Neuron (in vitro differentiated cells): ENCODE results near the gene TBC1D2B.

ENCODE experiments used
- H2AFZ ChIP-seq: one replicate; pipeline ENCODE4 v1.6.1; 2013; ENCODE audit warnings: low read depth, mild to moderate bottlenecking, inconsistent platforms, low read length, moderate library complexity
- H3K27me3 ChIP-seq: one replicate; pipeline ENCODE4 v1.6.1; 2013; ENCODE audit warnings: low read length; ENCODE audit not compliant: insufficient read depth
- H3K36me3 ChIP-seq: one replicate; pipeline ENCODE4 v1.6.1; 2013; ENCODE audit warnings: low read length; ENCODE audit not compliant: insufficient read depth
- H3K4me1 ChIP-seq: one replicate; pipeline ENCODE4 v1.6.1; 2013; ENCODE audit warnings: low read length; ENCODE audit not compliant: insufficient read depth
- H3K4me3 ChIP-seq: 2 replicates; pipeline ENCODE4 v1.5.1; 2013; ENCODE audit warnings: mild to moderate bottlenecking, low read length, moderate library complexity
- H3K9me3 ChIP-seq: one replicate; pipeline ENCODE4 v1.6.1; 2013; ENCODE audit warnings: low read length

The TBC1D2B gene

DNA sequence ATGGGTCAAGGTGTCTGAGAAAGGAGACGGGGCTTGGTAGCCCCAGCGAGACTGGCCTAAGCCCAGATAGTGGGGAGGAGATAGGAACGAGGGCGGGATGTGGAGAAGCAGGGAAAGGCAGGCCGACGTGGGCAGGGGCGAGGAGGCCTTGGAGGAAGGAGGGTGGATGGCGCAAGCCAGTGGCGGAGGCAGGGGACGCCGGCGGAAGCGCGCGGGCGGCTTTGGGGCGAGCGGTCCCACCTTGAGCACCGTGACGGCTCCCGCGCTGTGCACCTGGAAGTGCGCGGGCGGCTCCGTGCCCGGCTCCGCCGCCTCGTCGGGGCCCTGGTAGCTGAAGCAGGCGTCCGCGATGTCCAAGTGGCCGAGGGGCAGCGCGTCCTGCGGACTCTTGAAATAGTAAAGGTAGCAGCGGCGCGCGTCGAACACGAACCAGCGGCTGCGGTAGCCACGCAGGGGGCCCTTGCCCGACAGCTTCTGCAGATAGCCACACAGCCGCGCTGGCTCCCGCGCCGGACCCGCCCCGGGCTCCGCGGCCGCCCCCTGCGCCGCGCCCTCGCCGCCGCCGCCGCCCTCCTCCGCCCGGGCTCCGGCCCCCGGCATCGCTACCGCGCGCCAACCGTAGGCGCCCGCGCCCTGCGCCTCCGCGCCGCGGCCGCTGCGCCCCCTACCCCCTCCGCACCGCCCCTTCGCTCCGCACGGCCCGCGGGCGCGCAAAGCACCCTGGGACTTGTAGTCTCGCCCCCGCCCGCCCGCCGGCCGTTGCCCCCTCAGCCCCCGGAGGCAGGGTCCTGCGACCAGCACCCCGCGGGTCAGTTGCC is at the start of gene TBC1D2B:
TBC1D2B (minus strand) TSS at position 659 of the 818 bp plus-strand sequence; CDS start at position 600, 59 bp downstream.
- peaks cover 7% of the 10 kb centered on the region for H3K4me1 ChIP-seq
- no peaks in the 10 kb centered on the region for H3K36me3 ChIP-seq
- H2AFZ ChIP-seq: peak within 1 kb of the TSS; percentile 93
- H3K4me3 ChIP-seq: peak within 1 kb of the TSS; percentile 81
- no peaks in the 10 kb centered on the region for H3K9me3 ChIP-seq
- peaks cover 7% of the 10 kb centered on the region for H3K27me3 ChIP-seq

- Histone ChIP-seq H2AFZ (no peak overlapping the region), H3K9me3 (no peaks in the 10 kb centered on the region), H3K4me1 (no peaks in the 10 kb centered on the region), H3K27me3 (no peaks in the 10 kb centered on the region), H3K36me3 (no peaks in the 10 kb centered on the region), H3K4me3 (no peak overlapping the region)
Observed at GRCh38 chr15:78125267-78125666, 47.8 kb upstream of the TBC1D2B start.

GRCh38 chr15:78120523-78120922 is 43.0 kb upstream of the TBC1D2B start:
- Histone ChIP-seq H3K36me3 (no peaks in the 10 kb centered on the region), H3K4me1 (peaks cover 2% of the 10 kb centered on the region)

GRCh38 chr15:78112551-78112950 is 35.0 kb upstream of the TBC1D2B start:
- Histone ChIP-seq H3K36me3 (no peaks in the 10 kb centered on the region), H3K4me3 (no peak overlapping the region), H3K9me3 (no peaks in the 10 kb centered on the region), H2AFZ (no peak overlapping the region), H3K27me3 (no peaks in the 10 kb centered on the region), H3K4me1 (peaks cover 3% of the 10 kb centered on the region)

More at GRCh38 chr15:78120523-78120922, 43.0 kb upstream of the TBC1D2B start:
- no peak overlapping the region for H2AFZ ChIP-seq
- H3K27me3 ChIP-seq: no peaks in the 10 kb centered on the region
- no peaks in the 10 kb centered on the region for H3K9me3 ChIP-seq
- H3K4me3 ChIP-seq: no peak overlapping the region

DNA sequence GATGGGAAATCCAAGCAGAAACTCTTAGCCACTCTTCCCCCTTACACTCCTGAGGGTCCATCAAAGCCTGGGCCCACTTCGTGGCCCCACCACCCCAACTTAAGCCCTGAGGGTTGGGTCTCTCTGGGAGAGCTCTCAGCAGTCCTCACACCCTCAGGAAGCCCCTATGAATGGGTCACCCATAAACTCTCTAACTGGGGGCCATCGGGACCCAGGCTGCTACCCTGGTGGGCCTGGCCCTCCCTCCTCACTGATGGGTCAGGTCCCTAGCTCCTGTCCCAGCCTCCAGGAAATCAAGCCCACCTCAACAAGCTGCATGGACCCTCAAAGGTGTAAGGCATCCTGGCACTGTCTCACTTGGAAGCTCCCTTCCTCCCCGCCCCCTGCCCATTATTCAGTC is 34.3 kb upstream of the TBC1D2B start:
- no peak overlapping the region for H2AFZ ChIP-seq
- no peaks in the 10 kb centered on the region for H3K36me3 ChIP-seq
- no peaks in the 10 kb centered on the region for H3K27me3 ChIP-seq
- H3K4me3 ChIP-seq: no peak overlapping the region
- H3K4me1 ChIP-seq: peaks cover 2% of the 10 kb centered on the region
- H3K9me3 ChIP-seq: no peaks in the 10 kb centered on the region

GRCh38 chr15:78110916-78111475 is 33.5 kb upstream of the TBC1D2B start:
- peaks cover 2% of the 10 kb centered on the region for H3K4me1 ChIP-seq
- no peak overlapping the region for H2AFZ ChIP-seq
- no peak overlapping the region for H3K4me3 ChIP-seq
- H3K9me3 ChIP-seq: no peaks in the 10 kb centered on the region
- no peaks in the 10 kb centered on the region for H3K36me3 ChIP-seq
- H3K27me3 ChIP-seq: no peaks in the 10 kb centered on the region

DNA sequence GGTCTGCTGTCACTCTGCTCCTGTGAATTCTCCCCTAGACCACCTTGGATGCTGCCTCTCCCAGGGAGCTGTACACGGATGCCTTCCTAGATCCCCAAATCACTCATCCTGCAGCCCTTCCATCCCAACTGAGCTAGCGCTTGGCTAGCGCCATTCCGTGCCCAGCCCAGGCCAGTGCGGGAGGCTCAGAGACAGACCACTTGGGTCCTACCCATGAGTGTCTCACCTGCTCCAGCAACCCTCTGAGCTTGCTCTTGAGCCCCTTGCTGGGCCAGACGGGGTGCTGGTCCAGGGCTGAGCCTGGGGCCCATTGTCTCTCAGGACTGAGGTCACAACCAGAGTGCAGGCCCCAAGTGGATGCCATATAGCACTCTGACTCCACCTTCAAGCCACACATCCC is 32.6 kb upstream of the TBC1D2B start:
- no peak overlapping the region for H2AFZ ChIP-seq
- H3K4me1 ChIP-seq: peaks cover 2% of the 10 kb centered on the region
- no peaks in the 10 kb centered on the region for H3K36me3 ChIP-seq
- no peaks in the 10 kb centered on the region for H3K9me3 ChIP-seq
- H3K27me3 ChIP-seq: no peaks in the 10 kb centered on the region
- H3K4me3 ChIP-seq: no peak overlapping the region

DNA sequence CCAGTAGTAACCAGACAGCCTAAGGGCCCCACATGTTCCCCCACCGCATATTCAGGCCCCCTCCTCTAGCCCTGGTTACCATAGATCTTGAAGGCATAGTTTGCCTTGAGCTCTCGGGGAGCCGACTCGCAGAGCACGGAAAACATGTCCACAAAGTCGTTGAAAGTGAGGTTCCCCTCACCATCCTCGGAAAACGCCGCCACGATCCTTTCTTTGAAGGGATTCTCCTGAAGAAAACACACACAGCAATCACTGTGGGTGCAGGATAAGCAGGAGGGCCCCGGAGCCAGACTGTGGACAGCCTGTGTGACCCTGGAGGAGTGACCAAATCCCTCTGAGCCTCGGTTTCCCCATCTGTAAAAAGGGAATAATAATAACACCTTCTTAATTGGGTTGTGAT is 31.6 kb upstream of the TBC1D2B start:
- Histone ChIP-seq H2AFZ (no peak overlapping the region), H3K4me3 (no peak overlapping the region), H3K9me3 (no peaks in the 10 kb centered on the region), H3K4me1 (peaks cover 2% of the 10 kb centered on the region), H3K27me3 (no peaks in the 10 kb centered on the region), H3K36me3 (no peaks in the 10 kb centered on the region)

GRCh38 chr15:78108300-78109084 is 31.0 kb upstream of the TBC1D2B start:
- H3K4me1 ChIP-seq: no peaks in the 10 kb centered on the region
- H3K4me3 ChIP-seq: no peak overlapping the region
- H3K27me3 ChIP-seq: no peaks in the 10 kb centered on the region
- H2AFZ ChIP-seq: no peak overlapping the region
- no peaks in the 10 kb centered on the region for H3K36me3 ChIP-seq
- H3K9me3 ChIP-seq: no peaks in the 10 kb centered on the region

DNA sequence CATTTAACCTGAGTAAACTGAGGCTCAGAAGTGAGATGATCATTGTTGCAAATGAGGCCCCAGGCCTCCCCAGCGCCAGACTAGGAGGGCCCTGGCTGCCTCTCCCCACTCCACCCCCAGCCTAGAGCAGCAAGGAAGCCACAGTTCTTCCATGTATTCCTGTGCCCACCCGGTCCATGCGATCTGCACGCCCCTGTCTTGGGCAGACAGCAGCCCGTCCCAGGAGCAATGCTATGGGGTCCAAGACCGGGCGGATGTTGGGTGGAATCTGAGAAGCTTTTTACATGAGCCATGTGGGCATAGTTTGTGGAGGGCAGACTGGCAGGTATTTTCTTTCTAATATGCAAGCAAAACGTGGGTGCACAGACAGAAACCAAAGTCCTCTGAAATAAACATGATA is 30.0 kb upstream of the TBC1D2B start:
- Histone ChIP-seq H3K36me3 (no peaks in the 10 kb centered on the region), H3K4me3 (no peak overlapping the region), H3K27me3 (no peaks in the 10 kb centered on the region), H3K9me3 (no peaks in the 10 kb centered on the region), H3K4me1 (no peaks in the 10 kb centered on the region), H2AFZ (no peak overlapping the region)

DNA sequence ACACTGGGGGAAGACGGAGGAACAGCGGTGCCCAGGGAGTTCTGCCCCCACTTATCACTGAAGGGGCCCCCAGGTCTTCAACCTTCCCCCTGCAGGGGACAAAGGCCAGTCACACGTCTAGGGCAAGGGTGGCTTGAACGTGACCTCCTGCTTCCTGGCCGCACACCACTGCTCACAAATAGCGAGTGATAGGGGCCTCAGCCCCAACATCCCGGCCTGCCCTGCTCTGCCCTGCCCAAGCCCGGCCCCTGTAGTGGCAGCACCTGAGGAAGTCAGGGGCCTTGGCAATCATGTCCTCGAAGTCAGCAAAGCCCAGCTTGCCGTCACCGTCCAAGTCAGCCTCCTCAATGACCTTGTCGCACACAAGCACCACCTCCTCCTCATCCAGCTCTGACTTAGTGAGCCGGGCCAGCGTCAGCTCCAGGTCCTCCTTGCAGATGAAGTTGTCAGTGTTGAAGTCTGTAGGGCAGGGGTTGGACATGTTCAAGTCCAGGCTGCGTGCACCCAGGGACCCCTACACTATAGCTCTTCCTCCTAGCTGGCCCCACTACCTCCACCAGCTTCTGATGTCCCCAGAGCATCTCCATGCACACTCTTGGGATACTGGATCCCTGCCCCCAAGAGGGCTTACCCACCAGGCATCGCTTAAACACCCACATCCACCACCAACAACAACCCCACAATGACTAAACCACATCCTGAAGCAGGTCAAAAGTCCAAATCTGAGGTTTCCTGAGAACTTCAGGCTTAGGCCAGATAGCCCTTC is 28.1 kb upstream of the TBC1D2B start:
- Histone ChIP-seq H3K4me1 (no peaks in the 10 kb centered on the region), H3K36me3 (no peaks in the 10 kb centered on the region), H2AFZ (no peak overlapping the region), H3K9me3 (no peaks in the 10 kb centered on the region), H3K4me3 (no peak overlapping the region), H3K27me3 (no peaks in the 10 kb centered on the region)

- Histone ChIP-seq H3K9me3 (no peaks in the 10 kb centered on the region), H3K36me3 (no peaks in the 10 kb centered on the region), H3K4me3 (no peak overlapping the region), H3K4me1 (no peaks in the 10 kb centered on the region), H2AFZ (no peak overlapping the region), H3K27me3 (no peaks in the 10 kb centered on the region)
Observed at GRCh38 chr15:78104566-78105475, 27.3 kb upstream of the TBC1D2B start.
